Measurements from ENCODE around the gene PODNL1. TPM values are rescaled to one million over a fixed set of nuclear protein-coding genes. Genes with fewer than 3 reads are reported as not detected.

PODNL1 gene
- total and polyA plus RNA-seq, 2 of the 8 experiments (the other 6 are each of a cell fraction or from before 2014, with no cell fraction given): 1.0 to 1.5 TPM

- Histone ChIP-seq H3K23me2 (ENCODE audit: low read depth, low read length) (no peaks in the 10 kb centered on the region), H3K9ac (replicated peaks in 1 of 4; ENCODE audit: extremely low read depth in 1 of 4, low read depth in 3 of 4, low read length in 3 of 4) (no peak overlapping the region), H3K79me1 (ENCODE audit: low read depth, low read length) (no peaks in the 10 kb centered on the region), H3K4me3 (ENCODE audit: extremely low read depth in 1 of 4, insufficient read depth in 2 of 4, low read depth in 3 of 4, low read length in 4 of 4) (no peak overlapping the region), H2BK15ac (ENCODE audit: low read length) (no peak overlapping the region), H2AK5ac (ENCODE audit: low read depth, low read length) (no peak overlapping the region), H3K27ac (ENCODE audit: low read depth, low read length) (no peak overlapping the region), H3K23ac (ENCODE audit: insufficient read length) (no peak overlapping the region), H2AFZ (ENCODE audit: low read length) (no peak overlapping the region), H4K20me1 (replicated peaks in 1 of 2; ENCODE audit: control insufficient read depth in 1 of 2, insufficient read depth in 2 of 2, low read length in 2 of 2) (no peaks in the 10 kb centered on the region), H2BK120ac (replicated peaks; ENCODE audit: low read depth, low read length) (no peak overlapping the region), H4K91ac (replicated peaks; ENCODE audit: insufficient read length, low read length) (no peak overlapping the region), H2BK20ac (ENCODE audit: low read length) (no peak overlapping the region), H2BK5ac (ENCODE audit: low read depth, low read length) (no peak overlapping the region), H2BK12ac (ENCODE audit: low read depth, low read length) (no peak overlapping the region), H3K18ac (ENCODE audit: extremely low read depth, low read length) (no peak overlapping the region), H4K8ac (ENCODE audit: extremely low read depth, insufficient read depth, low read length) (no peak overlapping the region; the same call in 1 of the 2 replicates), H3K4me1 (replicated peaks in 1 of 4; ENCODE audit: control insufficient read depth in 3 of 4, insufficient read depth in 4 of 4, low read length in 3 of 4) (peaks cover 0 to 5% (median 0%) of the 10 kb centered on the region in 4 experiments; a peak in 2 of 7 replicates), H3K27me3 (replicated peaks in 1 of 4; ENCODE audit: control insufficient read depth in 3 of 4, extremely low read depth in 1 of 4, insufficient read depth in 3 of 4, low read length in 3 of 4) (no peaks in the 10 kb centered on the region), H3K9me3 (ENCODE audit: insufficient read depth in 2 of 2, low read depth in 1 of 2, low read length in 1 of 2) (no peaks in the 10 kb centered on the region), H3K14ac (ENCODE audit: insufficient read length) (no peak overlapping the region), H3K4ac (replicated peaks; ENCODE audit: insufficient read length, low read depth, low read length) (no peak overlapping the region), H3K56ac (replicated peaks; ENCODE audit: insufficient read length, low read depth, low read length) (no peak overlapping the region), H4K5ac (ENCODE audit: insufficient read length, low read depth, low read length) (no peak overlapping the region), H3K4me2 (ENCODE audit: insufficient read depth in 1 of 2, low read depth in 2 of 2, low read length in 2 of 2) (no peak overlapping the region), H3K79me2 (ENCODE audit: control insufficient read depth in 1 of 2, insufficient read depth in 2 of 2, low read length in 2 of 2) (no peaks in the 10 kb centered on the region), H3K36me3 (ENCODE audit: control insufficient read depth in 2 of 4, insufficient read depth in 4 of 4, low read length in 3 of 4) (peaks cover 4 to 38% (median 25%) of the 10 kb centered on the region in 4 experiments; a peak in 7 of 8 replicates)
- FAIRE-seq: no peak
- ChIA-PET CTCF (ENCODE audit: partially characterized antibody) (interaction anchor here (0.8 to 1.0 kb wide), 5 partner anchors 9 to 122 kb away, joined by 3 to 4 read pairs (median 3); no protein-coding TSS in a partner anchor), POLR2A (ENCODE audit: partially characterized antibody) (interaction anchor here (1.1 to 1.4 kb wide), 2 partner anchors 9 to 28 kb away, joined by 3 read pairs; no protein-coding TSS in a partner anchor)
- 95% methylated on average over 8 of the region's 8 CpGs; no CpG with 5 or more reads in 1 of the 2 experiments for WGBS, 2 experiments (ENCODE audit: extremely low coverage in 1 of 2, insufficient coverage in 1 of 2, insufficient read length in 1 of 2, insufficient replicate concordance in 2 of 2, low coverage in 1 of 2, low lambda C conversion rate in 2 of 2, missing lambda C conversion rate in 1 of 2)
- TF ChIP-seq, protein P1, sequence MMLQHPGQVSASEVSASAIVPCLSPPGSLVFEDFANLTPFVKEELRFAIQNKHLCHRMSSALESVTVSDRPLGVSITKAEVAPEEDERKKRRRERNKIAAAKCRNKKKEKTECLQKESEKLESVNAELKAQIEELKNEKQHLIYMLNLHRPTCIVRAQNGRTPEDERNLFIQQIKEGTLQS (IDR thresholded peaks at IDR 0.05; ENCODE audit: insufficient read depth, low read depth, low read length): no peak
- TF ChIP-seq SUZ12 (IDR thresholded peaks at IDR 0.05; ENCODE audit: low read length): no peak
- DNase-seq (ENCODE audit: low read depth in 1 of 2, low spot score in 2 of 2): no peak
Observed at GRCh38 chr19:13926715-13927114, 11.5 kb downstream of the PODNL1 start.

Measured in H1 (cell line).